ENCODE data around the gene CSNK2A2. TPM values are rescaled to one million over a fixed set of nuclear protein-coding genes. Genes with fewer than 3 reads are reported as not detected.

Gene CSNK2A2
- total RNA-seq, 4 donors from 2014 or later: 28.7 to 53.5 (median 40.0) TPM

GRCh38 chr16:58125041-58125440, 72.9 kb downstream of the CSNK2A2 start:
- Histone ChIP-seq H3K4me3 (no peak overlapping the region), H3K36me3 (no peaks in the 10 kb centered on the region), H3K27ac (no peak overlapping the region), H3K27me3 (no peaks in the 10 kb centered on the region), H3K4me1 (peaks cover 53 to 75% (median 59%) of the 10 kb centered on the region in 4 donors), H3K9me3 (no peaks in the 10 kb centered on the region)
- TF ChIP-seq POLR2A (IDR thresholded peaks at IDR 0.05) (no peak), EP300 (IDR thresholded peaks at IDR 0.05; ENCODE audit: low read depth) (no peak), CTCF (IDR thresholded peaks at IDR 0.05) (no peak), POLR2AphosphoS5 (IDR thresholded peaks at IDR 0.05) (no peak)
- 79 to 89% methylated on average over 3 to 4 of the region's 4 CpGs for WGBS, 2 donors (ENCODE audit: low coverage in 1 of 2)
- in situ Hi-C loops (cut with MboI; ENCODE audit: low pct_ligation_motif_present in 1 of 4, low pct_unique_long_range_greater_than_20kb in 1 of 4, low sequenced_read_pairs in 3 of 4): loop anchor here in 3 of 4 donors (5.0 to 10.0 kb wide), 3 partner anchors 100 to 110 kb away; partner anchors contain the start of gene MMP15 (in 1 of the 3)
- DNase-seq: no peak
- intact Hi-C loops (cut with DNase I; ENCODE audit: low total_unique reads): loop anchor here (5.0 kb wide), 1 partner anchor 72 kb away; the partner anchor contains the start of gene CSNK2A2

- 32 to 33% methylated on average over 1 of the region's 1 CpG for WGBS, 2 donors (ENCODE audit: low coverage in 1 of 2)
- no peaks in the 10 kb centered on the region for H3K36me3 ChIP-seq
- DNase-seq: no peak
- intact Hi-C loops (cut with DNase I; ENCODE audit: low total_unique reads) (loop anchor here (5.0 kb wide), 1 partner anchor 102 kb away; no protein-coding TSS in a partner anchor), in situ Hi-C loops (cut with MboI; ENCODE audit: low pct_ligation_motif_present in 1 of 4, low pct_unique_long_range_greater_than_20kb in 1 of 4, low sequenced_read_pairs in 3 of 4) (loop anchor here in 3 of 4 donors (10.0 to 25.0 kb wide), 3 partner anchors 100 to 212 kb away; partner anchors contain the start of gene MMP15 (in 1 of the 3))
- no peaks in the 10 kb centered on the region for H3K9me3 ChIP-seq
- H3K27ac ChIP-seq: peak overlapping the region in 2 of 4 donors; percentile 25 to 27
- peaks cover 56 to 74% (median 59%) of the 10 kb centered on the region in 4 donors for H3K4me1 ChIP-seq
- no peaks in the 10 kb centered on the region for H3K27me3 ChIP-seq
- no peak for TF ChIP-seq EP300 (IDR thresholded peaks at IDR 0.05; ENCODE audit: low read depth)
- no peak for TF ChIP-seq POLR2AphosphoS5 (IDR thresholded peaks at IDR 0.05)
- no peak for TF ChIP-seq POLR2A (IDR thresholded peaks at IDR 0.05)
- TF ChIP-seq CTCF (IDR thresholded peaks at IDR 0.05): no peak
- H3K4me3 ChIP-seq: no peak overlapping the region
Observed at GRCh38 chr16:58124601-58124915, 73.3 kb downstream of the CSNK2A2 start.

GRCh38 chr16:58123896-58124600, 73.9 kb downstream of the CSNK2A2 start:
- H3K9me3 ChIP-seq: no peaks in the 10 kb centered on the region
- in situ Hi-C loops (cut with MboI; ENCODE audit: low pct_ligation_motif_present in 1 of 4, low pct_unique_long_range_greater_than_20kb in 1 of 4, low sequenced_read_pairs in 3 of 4) (loop anchor here in 3 of 4 donors (10.0 to 25.0 kb wide), 3 partner anchors 99 to 212 kb away; partner anchors contain the start of gene MMP15 (in 1 of the 3)), intact Hi-C loops (cut with DNase I; ENCODE audit: low total_unique reads) (loop anchor here (5.0 kb wide), 1 partner anchor 102 kb away; no protein-coding TSS in a partner anchor)
- H3K36me3 ChIP-seq: no peaks in the 10 kb centered on the region
- TF ChIP-seq CTCF (IDR thresholded peaks at IDR 0.05): no peak
- TF ChIP-seq POLR2A (IDR thresholded peaks at IDR 0.05): no peak
- no peak for TF ChIP-seq POLR2AphosphoS5 (IDR thresholded peaks at IDR 0.05)
- no peak for TF ChIP-seq EP300 (IDR thresholded peaks at IDR 0.05; ENCODE audit: low read depth)
- peak overlapping the region; percentile 25 to 48 (median 32) for H3K27ac ChIP-seq
- H3K4me1 ChIP-seq: peaks cover 61 to 79% (median 64%) of the 10 kb centered on the region in 4 donors
- WGBS, 2 donors (ENCODE audit: low coverage in 1 of 2): 48 to 59% methylated on average over 6 to 8 of the region's 8 CpGs
- no peak for DNase-seq
- no peak overlapping the region for H3K4me3 ChIP-seq
- H3K27me3 ChIP-seq: no peaks in the 10 kb centered on the region

- Histone ChIP-seq H3K4me3 (no peak overlapping the region), H3K27ac (peak overlapping the region; percentile 67 to 78 (median 72))
Observed at GRCh38 chr16:58121132-58121531, 76.8 kb downstream of the CSNK2A2 start.

More at GRCh38 chr16:58121132-58121531, 76.8 kb downstream of the CSNK2A2 start:
- in situ Hi-C loops (cut with MboI; ENCODE audit: low pct_ligation_motif_present in 1 of 4, low pct_unique_long_range_greater_than_20kb in 1 of 4, low sequenced_read_pairs in 3 of 4): loop anchor here in 3 of 4 donors (10.0 to 25.0 kb wide), 3 partner anchors 96 to 209 kb away; partner anchors contain the start of gene MMP15 (in 1 of the 3)
- DNase-seq: peak; percentile 40
- 33 to 44% methylated on average over 2 to 6 of the region's 6 CpGs for WGBS, 2 donors (ENCODE audit: low coverage in 1 of 2)
- H3K4me1 ChIP-seq: peaks cover 47 to 66% (median 56%) of the 10 kb centered on the region in 4 donors
- no peak for TF ChIP-seq CTCF (IDR thresholded peaks at IDR 0.05)
- no peak for TF ChIP-seq EP300 (IDR thresholded peaks at IDR 0.05; ENCODE audit: low read depth)
- no peak for TF ChIP-seq POLR2AphosphoS5 (IDR thresholded peaks at IDR 0.05)
- no peak for TF ChIP-seq POLR2A (IDR thresholded peaks at IDR 0.05)
- no peaks in the 10 kb centered on the region for H3K36me3 ChIP-seq
- H3K9me3 ChIP-seq: no peaks in the 10 kb centered on the region
- no peaks in the 10 kb centered on the region for H3K27me3 ChIP-seq
- intact Hi-C loops (cut with DNase I; ENCODE audit: low total_unique reads): loop anchor here (5.0 kb wide), 1 partner anchor 99 kb away; no protein-coding TSS in a partner anchor
